GM12878 (cell line): Measurements from ENCODE around the gene RABEP2. TPM values are rescaled to one million over a fixed set of nuclear protein-coding genes. Genes with fewer than 3 reads are reported as not detected.

Source experiments
- ATAC-seq: fragments of 200-7000 bp; cut with Tn5 transposase; 3 replicates; pipeline ENCODE4 v1.9.1; 2020; ENCODE audit warnings: mild to moderate bottlenecking, moderate library complexity
- BruUV-seq: library from RNA; stranded (reverse); fragments of 400-500 nt; replicated peaks from 2 replicates; lab custom pipeline; 2021; lab: Mats Ljungman, UMichigan
- CTCF ChIA-PET: fragments of 300-600 bp; sonication (Branson Sonifier 250); formaldehyde crosslinking; extraction: SDS; loops from one replicate; lab custom pipeline; 2021; ENCODE audit warnings: inconsistent platforms; lab: Yijun Ruan, JAX
- POLR2A ChIA-PET: fragments of 350-600 bp; formaldehyde crosslinking; extraction: SDS; loops from one replicate; lab custom pipeline; 2021; ENCODE audit warnings: inconsistent platforms; lab: Charles Lee
- RAD21 ChIA-PET: fragments of 300-600 bp; sonication (Branson Sonifier 250); formaldehyde crosslinking; loops from one replicate; lab custom pipeline; 2023; ENCODE audit warnings: antibody characterized with exemption; ENCODE audit not compliant: unreplicated experiment; lab: Charles Lee
- SMC1A ChIA-PET: fragments of 300-600 bp; sonication (Branson Sonifier 250); formaldehyde crosslinking; loops from one replicate; lab custom pipeline; 2023; ENCODE audit not compliant: unreplicated experiment, uncharacterized antibody; lab: Charles Lee
- DNase-seq: peaks from one replicate; pipeline ENCODE4 v3.0.0-alpha.2; 2011; ENCODE audit warnings: low read depth, low spot score
- FAIRE-seq: peaks from 3 replicates; lab custom pipeline; 2011; peaks lifted over from hg19 to GRCh38; lab: Jason Lieb, UNC
- H2AFZ ChIP-seq: 2 replicates; pipeline ENCODE4 v1.6.0; 2011; ENCODE audit warnings: low read depth, low read length, control low read depth; ENCODE audit not compliant: control insufficient read depth
- H3K27ac ChIP-seq: 2 replicates; pipeline ENCODE4 v1.5.1; 2011; ENCODE audit warnings: control low read depth; ENCODE audit not compliant: control insufficient read depth, insufficient read depth
- H3K27me3 ChIP-seq, 2 experiments: replicated peaks in 1 of 2; 2 replicates each; pipeline versions ENCODE4 v1.6.0 to v1.6.1; 2011; ENCODE audit warnings: low read length in 1 of 2; ENCODE audit not compliant: control insufficient read depth in 2 of 2, insufficient read depth in 2 of 2
- H3K36me3 ChIP-seq, 2 experiments: 2 replicates each; pipeline ENCODE4 v1.5.1; 2011; ENCODE audit warnings: low read length in 1 of 2; ENCODE audit not compliant: control insufficient read depth in 2 of 2, insufficient read depth in 2 of 2
- H3K4me1 ChIP-seq: 2 replicates; pipeline ENCODE4 v1.6.1; 2011; ENCODE audit warnings: mild to moderate bottlenecking, low read length, moderate library complexity, mixed read lengths; ENCODE audit not compliant: control insufficient read depth, insufficient read depth
- H3K4me2 ChIP-seq: 2 replicates; pipeline ENCODE4 v1.6.0; 2011; ENCODE audit warnings: control low read depth; ENCODE audit not compliant: control insufficient read depth, insufficient read depth
- H3K4me3 ChIP-seq: fragments of 200-600 bp; sonication (generic); 2 replicates; pipeline ENCODE4 v1.5.1; 2016
- H3K79me2 ChIP-seq: 2 replicates; pipeline ENCODE4 v1.6.0; 2011; ENCODE audit warnings: low read length; ENCODE audit not compliant: control insufficient read depth, insufficient read depth
- H3K9ac ChIP-seq: 2 replicates; pipeline ENCODE4 v1.8.0; 2011; ENCODE audit warnings: low read length, control low read depth, mixed read lengths; ENCODE audit not compliant: control insufficient read depth, insufficient read depth
- H3K9me3 ChIP-seq: replicated peaks from 3 replicates; pipeline ENCODE4 v1.5.1; 2011; ENCODE audit warnings: mild to moderate bottlenecking, low read length; ENCODE audit not compliant: control insufficient read depth, insufficient read depth
- H4K20me1 ChIP-seq: 2 replicates; pipeline ENCODE4 v1.6.0; 2011; ENCODE audit not compliant: control insufficient read depth, insufficient read depth
- CBX3 ChIP-seq: fragments of 200-600 bp; sonication (generic); IDR thresholded peaks from 2 replicates; pipeline ENCODE4 v1.6.1; 2016; ENCODE audit warnings: low read depth, borderline replicate concordance
- JUND ChIP-seq: IDR thresholded peaks from 2 replicates; pipeline ENCODE4 v1.6.1; 2012; ENCODE audit warnings: low read depth, mild to moderate bottlenecking, low read length, improper control_type of control experiment, moderate library complexity
- KAT2A ChIP-seq: conservative IDR thresholded peaks from 2 replicates; pipeline ENCODE4 v1.6.1; 2011; ENCODE audit warnings: low read depth, low read length; ENCODE audit not compliant: control insufficient read depth
- MAX ChIP-seq: IDR thresholded peaks from 2 replicates; pipeline ENCODE4 v1.6.1; 2012; ENCODE audit warnings: low read depth, low read length, improper control_type of control experiment
- MYB ChIP-seq: fragments of 150-350 bp; IDR thresholded peaks from 2 replicates; pipeline ENCODE4 v1.6.1; 2014; ENCODE audit warnings: mild to moderate bottlenecking, low read depth, low read length, borderline replicate concordance
- PAX8 ChIP-seq: fragments of 450-650 bp; IDR thresholded peaks from 2 replicates; pipeline ENCODE4 v1.6.1; 2017; ENCODE audit warnings: mild to moderate bottlenecking, moderate library complexity
- POLR2AphosphoS2 ChIP-seq: IDR thresholded peaks from 2 replicates; pipeline ENCODE4 v1.6.1; 2011; ENCODE audit warnings: low read depth, mild to moderate bottlenecking, low read length, improper control_type of control experiment, moderate library complexity
- RAD21 ChIP-seq: IDR thresholded peaks from 2 replicates; pipeline ENCODE4 v1.6.1; 2011; ENCODE audit warnings: mild to moderate bottlenecking, low read depth, low read length, moderate library complexity; ENCODE audit not compliant: insufficient read depth
- RB1 ChIP-seq: fragments of 450-650 bp; formaldehyde crosslinking; IDR thresholded peaks from 2 replicates; pipeline ENCODE4 v1.6.1; 2017; ENCODE audit warnings: mild to moderate bottlenecking, borderline replicate concordance
- RELA ChIP-seq: fragments of 450-650 bp; IDR thresholded peaks from 2 replicates; pipeline ENCODE4 v1.8.0; 2014; ENCODE audit warnings: borderline replicate concordance; ENCODE audit not compliant: partially characterized antibody
- STAT1 ChIP-seq: fragments of 450-650 bp; conservative IDR thresholded peaks from 2 replicates; pipeline ENCODE4 v1.6.1; 2014; ENCODE audit warnings: antibody characterized with exemption, mild to moderate bottlenecking
- STAT3 ChIP-seq: IDR thresholded peaks from 2 replicates; pipeline ENCODE4 v1.6.1; 2011; ENCODE audit warnings: low read depth, low read length, improper control_type of control experiment
- TCF3 ChIP-seq: IDR thresholded peaks from 2 replicates; pipeline ENCODE4 v1.6.1; 2012; ENCODE audit warnings: low read depth, mild to moderate bottlenecking, low read length, borderline replicate concordance; ENCODE audit not compliant: insufficient read depth
- YY1 ChIP-seq: IDR thresholded peaks from 2 replicates; pipeline ENCODE4 v1.6.1; 2011; ENCODE audit warnings: low read depth, mild to moderate bottlenecking, low read length
- ZNF274 ChIP-seq: IDR thresholded peaks from one replicate; pipeline ENCODE4 v1.8.0; 2011; ENCODE audit not compliant: insufficient read length, insufficient read depth
- WGBS: methylation state at CpG from one replicate; pipeline ENCODE4 v1.1.6; 2016; ENCODE audit warnings: low lambda C conversion rate; ENCODE audit not compliant: insufficient replicate concordance, insufficient coverage; ENCODE audit errors: missing lambda C conversion rate; 5-methylcytosine and 5-hydroxymethylcytosine counted together
- in situ Hi-C: fragments of 300-500 bp; cut with MboI; formaldehyde crosslinking; loops from 9 replicates; pipeline ENCODE4 v1.14.3; 2018; ENCODE audit warnings: mixed read lengths
- intact Hi-C: fragments of 100-400 bp; cut with micrococcal nuclease; formaldehyde crosslinking; loops from one replicate; pipeline ENCODE4 v1.14.2; 2022; ENCODE audit not compliant: unreplicated experiment
- polyA plus RNA-seq, 11 experiments: library from polyadenylated mRNA; depleted of rRNA in 4 of 11; unstranded in 6 of 11; stranded (reverse) in 5 of 11; fragments of >200 nt; fragmentation: Nextera tagmentation in 4 of 11; fragmentation: Illumina TruSeq in 1 of 11; extraction: Ambion mirVana in 4 of 11; extraction: Trizol in 1 of 11; gene quantifications; 1 replicate in 1 of 11; 2 replicates in 10 of 11; pipeline versions ENCODE4 v1.2.1 to v1.2.3, GENCODE V29; 2011 to 2016; ENCODE audit warnings: inconsistent platforms in 2 of 11, missing spikeins in 2 of 11, low read depth in 1 of 11
- total RNA-seq, 4 experiments: library from RNA; depleted of rRNA in 3 of 4; stranded (reverse); fragments of >200 nt in 3 of 4; fragmentation: Illumina TruSeq in 1 of 4; extraction: Trizol in 1 of 4; gene quantifications; 2 replicates each; pipeline versions ENCODE4 v1.2.1 to v1.2.3, GENCODE V29; 2013 to 2021
- TF ChIP-seq, protein P1 (sequence below): IDR thresholded peaks from 2 replicates; pipeline ENCODE4 v1.6.1; 2011; ENCODE audit warnings: borderline replicate concordance, low read depth, mild to moderate bottlenecking, moderate library complexity, low read length; ENCODE audit not compliant: insufficient read depth, poor library complexity, severe bottlenecking
- TF ChIP-seq, protein P2 (sequence below): fragments of 450-650 bp; IDR thresholded peaks from 2 replicates; pipeline ENCODE4 v1.6.1; 2017; ENCODE audit warnings: borderline replicate concordance
- TF ChIP-seq, protein P3 (sequence below): fragments of 450-650 bp; IDR thresholded peaks from 2 replicates; pipeline ENCODE4 v1.6.1; 2018; ENCODE audit warnings: mild to moderate bottlenecking, low read depth, moderate library complexity; ENCODE audit not compliant: partially characterized antibody

The RABEP2 gene
- total and polyA plus RNA-seq, 10 of the 15 experiments (the other 5 are each of a cell fraction or from before 2014, with no cell fraction given) = 0.47 to 33.2 (median 18.6) TPM

DNA sequence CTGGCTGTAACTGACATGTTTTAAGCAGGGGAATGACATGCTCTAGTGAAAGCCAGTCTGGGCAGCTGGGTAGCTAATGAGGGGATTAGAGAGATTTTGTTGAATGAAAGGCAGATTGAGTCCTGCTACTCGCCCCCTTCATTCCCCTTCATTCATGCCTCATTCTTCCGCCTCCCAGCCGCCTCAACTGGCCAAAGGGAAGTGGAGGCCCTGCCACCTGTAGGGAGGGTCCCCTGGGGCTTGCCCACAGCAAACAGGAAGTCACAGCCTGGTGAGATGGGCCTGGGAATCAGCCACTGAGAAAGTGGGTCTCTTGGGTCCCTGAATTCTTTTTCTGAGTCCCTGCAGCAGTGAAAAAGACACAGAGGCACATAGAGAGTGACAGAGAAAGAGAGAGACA, 5.6 kb upstream of the RABEP2 start:
- SMC1A ChIA-PET = interaction anchor here (0.6 to 4.2 kb wide), 3 partner anchors 13 to 912 kb away, joined by 3 to 52 read pairs (median 4); no protein-coding TSS in a partner anchor
- Histone ChIP-seq H3K4me3 (no peak overlapping the region), H3K9ac (peak overlapping the region; percentile 17; the same call in 1 of the 2 replicates), H3K79me2 (peaks cover 21% of the 10 kb centered on the region), H3K4me2 (peak overlapping the region; percentile 95), H3K27ac (peak overlapping the region; percentile 92), H2AFZ (peak overlapping the region; percentile 40), H3K27me3 (no peaks in the 10 kb centered on the region), H3K9me3 (no peaks in the 10 kb centered on the region), H3K36me3 (0 out of 4 replicates have a peak, but pooled peaks cover 0 to 3% of the 10 kb centered on the region in 2 experiments), H4K20me1 (no peaks in the 10 kb centered on the region), H3K4me1 (peaks cover 16% of the 10 kb centered on the region)
- POLR2A ChIA-PET = interaction anchor here (0.5 kb wide), 1 partner anchor 37 kb away, joined by 4 read pairs; no protein-coding TSS in a partner anchor
- 3% methylated on average over 3 of the region's 3 CpGs for WGBS
- peak; percentile 86 for DNase-seq
- no TSS peak for BruUV-seq
- peak; percentile 41 for FAIRE-seq
- peak; percentile 65 for ATAC-seq
- intact Hi-C loops (loop anchor here (5.0 kb wide), 1 partner anchor 53 kb away; the partner anchor contains the start of gene ATP2A1), in situ Hi-C loops (no loop called here)
- RAD21 ChIA-PET = interaction anchor here (1.5 to 4.5 kb wide), 5 partner anchors 13 to 107 kb away, joined by 4 to 46 read pairs (median 7); partner anchors contain the start of genes ATP2A1 and NFATC2IP
- CTCF ChIA-PET = interaction anchor here (0.6 to 7.2 kb wide), 3 partner anchors 14 to 609 kb away, joined by 3 to 136 read pairs (median 8); partner anchors contain the start of gene SH2B1
- TF ChIP-seq KAT2A (no peak), RELA (peak; percentile 32), POLR2AphosphoS2 (no peak), CBX3 (no peak), TCF3 (peak; percentile 70; the same call in 1 of the 2 replicates), MAX (peak; percentile 34; the same call in 1 of the 2 replicates), MYB (no peak), STAT1 (no peak), ZNF274 (no peak), STAT3 (no peak), RAD21 (no peak), JUND (no peak), RB1 (0 out of 2 replicates have a peak, but pooled peaks have one; percentile 41), PAX8 (no peak), YY1 (no peak)
- TF ChIP-seq, protein P1, sequence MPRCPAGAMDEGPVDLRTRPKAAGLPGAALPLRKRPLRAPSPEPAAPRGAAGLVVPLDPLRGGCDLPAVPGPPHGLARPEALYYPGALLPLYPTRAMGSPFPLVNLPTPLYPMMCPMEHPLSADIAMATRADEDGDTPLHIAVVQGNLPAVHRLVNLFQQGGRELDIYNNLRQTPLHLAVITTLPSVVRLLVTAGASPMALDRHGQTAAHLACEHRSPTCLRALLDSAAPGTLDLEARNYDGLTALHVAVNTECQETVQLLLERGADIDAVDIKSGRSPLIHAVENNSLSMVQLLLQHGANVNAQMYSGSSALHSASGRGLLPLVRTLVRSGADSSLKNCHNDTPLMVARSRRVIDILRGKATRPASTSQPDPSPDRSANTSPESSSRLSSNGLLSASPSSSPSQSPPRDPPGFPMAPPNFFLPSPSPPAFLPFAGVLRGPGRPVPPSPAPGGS = no peak
- TF ChIP-seq, protein P2, sequence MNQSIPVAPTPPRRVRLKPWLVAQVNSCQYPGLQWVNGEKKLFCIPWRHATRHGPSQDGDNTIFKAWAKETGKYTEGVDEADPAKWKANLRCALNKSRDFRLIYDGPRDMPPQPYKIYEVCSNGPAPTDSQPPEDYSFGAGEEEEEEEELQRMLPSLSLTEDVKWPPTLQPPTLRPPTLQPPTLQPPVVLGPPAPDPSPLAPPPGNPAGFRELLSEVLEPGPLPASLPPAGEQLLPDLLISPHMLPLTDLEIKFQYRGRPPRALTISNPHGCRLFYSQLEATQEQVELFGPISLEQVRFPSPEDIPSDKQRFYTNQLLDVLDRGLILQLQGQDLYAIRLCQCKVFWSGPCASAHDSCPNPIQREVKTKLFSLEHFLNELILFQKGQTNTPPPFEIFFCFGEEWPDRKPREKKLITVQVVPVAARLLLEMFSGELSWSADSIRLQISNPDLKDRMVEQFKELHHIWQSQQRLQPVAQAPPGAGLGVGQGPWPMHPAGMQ = no peak
- TF ChIP-seq, protein P3, sequence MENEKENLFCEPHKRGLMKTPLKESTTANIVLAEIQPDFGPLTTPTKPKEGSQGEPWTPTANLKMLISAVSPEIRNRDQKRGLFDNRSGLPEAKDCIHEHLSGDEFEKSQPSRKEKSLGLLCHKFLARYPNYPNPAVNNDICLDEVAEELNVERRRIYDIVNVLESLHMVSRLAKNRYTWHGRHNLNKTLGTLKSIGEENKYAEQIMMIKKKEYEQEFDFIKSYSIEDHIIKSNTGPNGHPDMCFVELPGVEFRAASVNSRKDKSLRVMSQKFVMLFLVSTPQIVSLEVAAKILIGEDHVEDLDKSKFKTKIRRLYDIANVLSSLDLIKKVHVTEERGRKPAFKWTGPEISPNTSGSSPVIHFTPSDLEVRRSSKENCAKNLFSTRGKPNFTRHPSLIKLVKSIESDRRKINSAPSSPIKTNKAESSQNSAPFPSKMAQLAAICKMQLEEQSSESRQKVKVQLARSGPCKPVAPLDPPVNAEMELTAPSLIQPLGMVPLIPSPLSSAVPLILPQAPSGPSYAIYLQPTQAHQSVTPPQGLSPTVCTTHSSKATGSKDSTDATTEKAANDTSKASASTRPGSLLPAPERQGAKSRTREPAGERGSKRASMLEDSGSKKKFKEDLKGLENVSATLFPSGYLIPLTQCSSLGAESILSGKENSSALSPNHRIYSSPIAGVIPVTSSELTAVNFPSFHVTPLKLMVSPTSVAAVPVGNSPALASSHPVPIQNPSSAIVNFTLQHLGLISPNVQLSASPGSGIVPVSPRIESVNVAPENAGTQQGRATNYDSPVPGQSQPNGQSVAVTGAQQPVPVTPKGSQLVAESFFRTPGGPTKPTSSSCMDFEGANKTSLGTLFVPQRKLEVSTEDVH = no peak
